Tibial nerve (tissue), 4 donors: ENCODE results near the gene MN1.

Source experiments
- CTCF ChIP-seq, 5 experiments: fragments of 200-600 bp in 3 of 5; fragments of 450-650 bp in 2 of 5; sonication (generic) in 3 of 5; IDR thresholded peaks; one replicate each; pipeline ENCODE4 v1.5.1; 2016 to 2019; ENCODE audit warnings: antibody characterized with exemption in 5 of 5, mild to moderate bottlenecking in 3 of 5, moderate library complexity in 2 of 5
- EP300 ChIP-seq, 2 donors: sonication (generic); formaldehyde crosslinking; IDR thresholded peaks; one replicate each; pipeline ENCODE4 v1.6.1; 2017; ENCODE audit warnings: antibody characterized with exemption in 2 of 2, mild to moderate bottlenecking in 1 of 2

GRCh38 chr22:27820896-27821866 is 19.6 kb upstream of the MN1 start:
- TF ChIP-seq CTCF (IDR thresholded peaks at IDR 0.05) = no peak
- TF ChIP-seq EP300 (IDR thresholded peaks at IDR 0.05) = no peak
